K562 (cell line): ENCODE measurements around the gene TMEM132C. TPM values are rescaled to one million over a fixed set of nuclear protein-coding genes. Genes with fewer than 3 reads are reported as not detected.

ENCODE experiments used
- ATAC-seq: fragments of 200-7000 bp; cut with Tn5 transposase; 3 replicates; pipeline ENCODE4 v1.9.1; 2020; ENCODE audit warnings: moderate library complexity
- BruUV-seq: library from RNA; stranded (reverse); fragments of 400-500 nt; replicated peaks from 2 replicates; lab custom pipeline; 2021; lab: Mats Ljungman, UMichigan
- CTCF ChIA-PET: fragments of 300-600 bp; formaldehyde crosslinking; extraction: SDS; loops from one replicate; lab custom pipeline; 2021; ENCODE audit warnings: low intra/inter-chr PET ratio; lab: Yijun Ruan, JAX
- POLR2A ChIA-PET: fragments of 300-600, 350-650 bp; sonication (Branson Sonifier 250); formaldehyde crosslinking; extraction: SDS; loops from one replicate; lab custom pipeline; 2021; ENCODE audit warnings: antibody characterized with exemption, inconsistent platforms; lab: Yijun Ruan, JAX
- DNase-seq, 4 experiments: peaks; one replicate each; pipeline versions ENCODE4 v3.0.0 to v3.0.0-alpha.2; 2011 to 2018; ENCODE audit warnings: low spot score in 3 of 4, mixed read lengths in 3 of 4; ENCODE audit errors: extremely low read depth in 1 of 4
- FAIRE-seq: peaks from 2 replicates; lab custom pipeline; 2011; peaks lifted over from hg19 to GRCh38; lab: Jason Lieb, UNC
- H2AFZ ChIP-seq: 2 replicates; pipeline ENCODE4 v1.6.0; 2011; ENCODE audit warnings: low read depth, low read length, control low read depth, inconsistent platforms
- H3K27ac ChIP-seq: fragments of 200-600 bp; 3 replicates; pipeline ENCODE4 v1.8.0; 2011; ENCODE audit warnings: low read depth, mild to moderate bottlenecking, control low read depth, inconsistent platforms, low read length, moderate library complexity, mixed read lengths; ENCODE audit errors: extremely low read depth
- H3K27me3 ChIP-seq, 2 experiments: fragments of 300-600 bp in 1 of 2; 2 replicates in 1 of 2; 3 replicates in 1 of 2; pipeline versions ENCODE4 v1.6.0 to v1.8.0; 2011; ENCODE audit warnings: inconsistent platforms in 2 of 2, low read length in 2 of 2, mild to moderate bottlenecking in 1 of 2, mixed read lengths in 1 of 2, moderate library complexity in 1 of 2; ENCODE audit not compliant: control insufficient read depth in 2 of 2, insufficient read depth in 2 of 2
- H3K36me3 ChIP-seq: fragments of 300-600 bp; 3 replicates; pipeline ENCODE4 v1.8.0; 2011; ENCODE audit warnings: mild to moderate bottlenecking, low read length, inconsistent platforms; ENCODE audit not compliant: control insufficient read depth, insufficient read depth
- H3K4me1 ChIP-seq, 2 experiments: fragments of 200-600 bp in 1 of 2; replicated peaks in 1 of 2; 2 replicates in 1 of 2; 3 replicates in 1 of 2; pipeline versions ENCODE4 v1.5.1 to v1.8.0; 2011; ENCODE audit warnings: inconsistent platforms in 2 of 2, low read length in 2 of 2, mild to moderate bottlenecking in 1 of 2, mixed read lengths in 1 of 2, moderate library complexity in 1 of 2; ENCODE audit not compliant: control insufficient read depth in 2 of 2, insufficient read depth in 2 of 2
- H3K4me2 ChIP-seq: 2 replicates; pipeline ENCODE4 v1.6.1; 2011; ENCODE audit warnings: low read length, control low read depth, inconsistent platforms, mixed read lengths; ENCODE audit not compliant: insufficient read depth
- H3K4me3 ChIP-seq: fragments of 200-600 bp; sonication (generic), shearing (Covaris generic); 2 replicates; pipeline ENCODE4 v1.5.1; 2016; ENCODE audit warnings: control low read depth, inconsistent platforms
- H3K79me2 ChIP-seq: fragments of 200-600 bp; 3 replicates; pipeline ENCODE4 v1.8.0; 2011; ENCODE audit warnings: low read length, inconsistent platforms; ENCODE audit not compliant: control insufficient read depth, insufficient read depth
- H3K9ac ChIP-seq, 2 experiments: 2 replicates each; pipeline versions ENCODE4 v1.6.0 to v1.6.1; 2011; ENCODE audit warnings: low read depth in 2 of 2, low read length in 2 of 2, control low read depth in 1 of 2, inconsistent platforms in 1 of 2, mild to moderate bottlenecking in 1 of 2, mixed read lengths in 1 of 2; ENCODE audit not compliant: insufficient read depth in 1 of 2
- H3K9me1 ChIP-seq: one replicate; pipeline ENCODE4 v1.6.0; 2011; ENCODE audit warnings: inconsistent platforms, mild to moderate bottlenecking, low read length, moderate library complexity; ENCODE audit not compliant: control insufficient read depth, insufficient read depth
- H3K9me3 ChIP-seq: replicated peaks from 2 replicates; pipeline ENCODE4 v1.5.1; 2011; ENCODE audit warnings: low read depth, low read length, inconsistent platforms; ENCODE audit not compliant: control insufficient read depth, insufficient read depth
- H4K20me1 ChIP-seq: replicated peaks from 2 replicates; pipeline ENCODE4 v1.6.1; 2011; ENCODE audit warnings: low read length, inconsistent platforms, mixed read lengths; ENCODE audit not compliant: control insufficient read depth, insufficient read depth
- ARID1B ChIP-seq: fragments of 450-650 bp; IDR thresholded peaks from 2 replicates; pipeline ENCODE4 v1.6.1; 2016; ENCODE audit warnings: antibody characterized with exemption, mild to moderate bottlenecking, inconsistent platforms
- CBFA2T3 ChIP-seq: fragments of 450-650 bp; IDR thresholded peaks from 2 replicates; pipeline ENCODE4 v1.6.1; 2017
- ELF2 ChIP-seq: fragments of 250-450 bp; sonication (Bioruptor Pico); IDR thresholded peaks from 2 replicates; pipeline ENCODE4 v1.5.0; 2021; ENCODE audit warnings: mild to moderate bottlenecking
- ETV5 ChIP-seq: sonication (generic); formaldehyde crosslinking; IDR thresholded peaks from 2 replicates; pipeline ENCODE4 v1.4.0; 2020; ENCODE audit warnings: low read depth, mild to moderate bottlenecking, missing genetic modification reagents
- FOXK1 ChIP-seq: sonication (generic); formaldehyde crosslinking; IDR thresholded peaks from 2 replicates; pipeline ENCODE4 v1.8.0; 2022; ENCODE audit warnings: missing genetic modification reagents, mild to moderate bottlenecking, borderline replicate concordance
- POLR2AphosphoS5 ChIP-seq: IDR thresholded peaks from 2 replicates; pipeline ENCODE4 v1.6.1; 2011; ENCODE audit warnings: mild to moderate bottlenecking, low read depth, low read length, moderate library complexity; ENCODE audit not compliant: control insufficient read depth, insufficient read depth
- SMAD1 ChIP-seq: fragments of 150-350 bp; IDR thresholded peaks from 2 replicates; pipeline ENCODE4 v1.6.1; 2014; ENCODE audit warnings: low read length, low read depth; ENCODE audit not compliant: partially characterized antibody
- ZC3H4 ChIP-seq: sonication (generic); formaldehyde crosslinking; IDR thresholded peaks from 2 replicates; pipeline ENCODE4 v1.9.0; 2021; ENCODE audit warnings: missing genetic modification reagents, borderline replicate concordance
- ZNF778 ChIP-seq: fragments of 450-650 bp; formaldehyde crosslinking; IDR thresholded peaks from 2 replicates; pipeline ENCODE4 v1.4.0; 2020; ENCODE audit warnings: mild to moderate bottlenecking, moderate library complexity
- WGBS: fragments of 100-300 bp; shearing (Covaris generic); methylation state at CpG from one replicate; pipeline ENCODE4 v1.1.6; 2016; ENCODE audit warnings: low coverage, mixed read lengths; ENCODE audit not compliant: insufficient coverage; ENCODE audit errors: missing lambda C conversion rate; 5-methylcytosine and 5-hydroxymethylcytosine counted together
- in situ Hi-C: fragments of 300-500 bp; cut with MboI; formaldehyde crosslinking; loops from 4 replicates; pipeline ENCODE4 v1.15.0; 2018; ENCODE audit warnings: inconsistent platforms, mixed read lengths
- intact Hi-C: fragments of 100-400 bp; cut with micrococcal nuclease; formaldehyde crosslinking; loops from 2 replicates; pipeline ENCODE4 v1.14.2; 2022
- polyA plus RNA-seq, 8 experiments: library from polyadenylated mRNA; depleted of rRNA in 4 of 8; stranded (reverse) in 5 of 8; unstranded in 3 of 8; fragments of >200 nt; fragmentation: Nextera tagmentation in 2 of 8; fragmentation: Illumina TruSeq in 1 of 8; extraction: Ambion mirVana in 2 of 8; extraction: Trizol in 1 of 8; gene quantifications; 2 replicates each; pipeline versions ENCODE4 v1.2.1 to v1.2.3, GENCODE V29; 2011 to 2014; ENCODE audit warnings: inconsistent platforms in 1 of 8, missing spikeins in 1 of 8
- total RNA-seq, 7 experiments: library from RNA; depleted of rRNA in 6 of 7; stranded (reverse); fragments of >200 nt in 6 of 7; fragmentation: Illumina TruSeq in 2 of 7; extraction: Trizol in 2 of 7; gene quantifications; 2 replicates each; pipeline versions ENCODE4 v1.2.1 to v1.2.3, GENCODE V29; 2011 to 2021; ENCODE audit warnings: low replicate concordance in 1 of 7

TMEM132C gene
- total and polyA plus RNA-seq, 9 of the 15 experiments (the other 6 are each of a cell fraction or from before 2014, with no cell fraction given), result not detected

DNA sequence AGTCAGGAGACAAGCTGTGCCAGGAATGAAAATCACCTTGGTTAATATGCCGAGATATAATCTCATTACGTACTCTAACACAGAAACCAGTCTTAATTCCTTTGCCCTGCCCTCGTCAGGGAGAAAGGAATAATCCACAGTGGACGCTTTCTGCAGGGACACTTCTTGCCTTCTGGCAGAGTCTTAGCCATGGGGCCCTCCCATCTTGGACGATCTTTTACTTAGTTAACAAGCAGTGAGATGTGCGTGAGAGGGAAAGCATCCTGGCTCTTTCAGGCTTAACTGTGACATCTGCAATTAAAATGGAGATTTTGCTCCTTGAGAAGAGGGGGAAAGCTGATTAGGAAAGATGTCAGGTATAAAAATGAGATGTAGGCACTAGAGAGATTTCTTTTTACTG is 246.4 kb downstream of the TMEM132C start:
- H3K9me1 ChIP-seq, result no peaks in the 10 kb centered on the region
- TF ChIP-seq ELF2 (CRISPR knock-in tag) (no peak), ETV5 (CRISPR knock-in tag) (no peak), CBFA2T3 (no peak), ZNF778 (no peak), FOXK1 (no peak), POLR2AphosphoS5 (no peak), SMAD1 (no peak), ARID1B (no peak), ZC3H4 (CRISPR knock-in tag) (no peak)
- TF ChIP-seq, all 486 proteins: peak for 0
- no peak overlapping the region for H3K9ac ChIP-seq
- no peak overlapping the region for H3K4me3 ChIP-seq
- H3K4me1 ChIP-seq, result no peaks in the 10 kb centered on the region; a peak in 1 of 5 replicates
- BruUV-seq, result no TSS peak
- H2AFZ ChIP-seq, result no peak overlapping the region
- POLR2A ChIA-PET, result no interaction called here
- no peaks in the 10 kb centered on the region for H3K79me2 ChIP-seq
- DNase-seq (no peak), ATAC-seq (no peak), FAIRE-seq (no peak)
- H3K9me3 ChIP-seq, result no peaks in the 10 kb centered on the region
- CTCF ChIA-PET, result no interaction called here
- H3K27me3 ChIP-seq, result peaks cover 0 to 16% of the 10 kb centered on the region in 2 experiments; a peak in 1 of 5 replicates
- H3K4me2 ChIP-seq, result no peak overlapping the region
- in situ Hi-C loops (no loop called here), intact Hi-C loops (no loop called here)
- 0% methylated on average over 6 of the region's 6 CpGs for WGBS
- no peaks in the 10 kb centered on the region for H4K20me1 ChIP-seq
- H3K27ac ChIP-seq, result no peak overlapping the region
- no peaks in the 10 kb centered on the region for H3K36me3 ChIP-seq
